ENCODE data around the gene G6PC2. TPM values are rescaled to one million over a fixed set of nuclear protein-coding genes. Genes with fewer than 3 reads are reported as not detected.

G6PC2 gene
- total RNA-seq, 6 donors from 2014 or later, result not detected

DNA sequence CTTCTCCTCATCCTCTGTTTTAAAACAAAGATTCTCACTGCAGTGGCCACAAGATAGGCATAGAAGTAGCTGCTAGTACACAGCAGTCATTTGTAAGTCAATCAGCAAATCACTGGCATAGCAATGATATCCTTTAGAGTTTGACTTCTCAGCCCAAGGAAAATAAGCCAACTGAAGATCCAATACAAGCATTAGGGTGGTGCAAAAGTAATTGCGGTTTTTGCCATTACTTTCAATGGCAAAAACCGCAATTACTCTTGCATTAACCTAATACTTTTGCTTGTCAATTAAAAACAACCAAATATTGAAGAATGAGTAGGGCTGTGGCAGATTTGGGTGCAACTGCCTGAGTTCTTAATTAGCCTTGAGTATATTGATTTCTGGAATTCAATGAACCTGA, 2.8 kb downstream of the G6PC2 start:
- Histone ChIP-seq H3K36me3 (no peaks in the 10 kb centered on the region), H3K4me3 (no peak overlapping the region), H3K27me3 (no peaks in the 10 kb centered on the region), H3K9me3 (no peaks in the 10 kb centered on the region), H3K4me1 (no peaks in the 10 kb centered on the region), H3K27ac (no peak overlapping the region)
- 94% methylated on average over 2 of the region's 2 CpGs for WGBS, 2 donors
- no peak for DNase-seq
- no peak for TF ChIP-seq POLR2AphosphoS5 (IDR thresholded peaks at IDR 0.05)
- no peak for TF ChIP-seq POLR2A (IDR thresholded peaks at IDR 0.05)
- TF ChIP-seq, protein P1, sequence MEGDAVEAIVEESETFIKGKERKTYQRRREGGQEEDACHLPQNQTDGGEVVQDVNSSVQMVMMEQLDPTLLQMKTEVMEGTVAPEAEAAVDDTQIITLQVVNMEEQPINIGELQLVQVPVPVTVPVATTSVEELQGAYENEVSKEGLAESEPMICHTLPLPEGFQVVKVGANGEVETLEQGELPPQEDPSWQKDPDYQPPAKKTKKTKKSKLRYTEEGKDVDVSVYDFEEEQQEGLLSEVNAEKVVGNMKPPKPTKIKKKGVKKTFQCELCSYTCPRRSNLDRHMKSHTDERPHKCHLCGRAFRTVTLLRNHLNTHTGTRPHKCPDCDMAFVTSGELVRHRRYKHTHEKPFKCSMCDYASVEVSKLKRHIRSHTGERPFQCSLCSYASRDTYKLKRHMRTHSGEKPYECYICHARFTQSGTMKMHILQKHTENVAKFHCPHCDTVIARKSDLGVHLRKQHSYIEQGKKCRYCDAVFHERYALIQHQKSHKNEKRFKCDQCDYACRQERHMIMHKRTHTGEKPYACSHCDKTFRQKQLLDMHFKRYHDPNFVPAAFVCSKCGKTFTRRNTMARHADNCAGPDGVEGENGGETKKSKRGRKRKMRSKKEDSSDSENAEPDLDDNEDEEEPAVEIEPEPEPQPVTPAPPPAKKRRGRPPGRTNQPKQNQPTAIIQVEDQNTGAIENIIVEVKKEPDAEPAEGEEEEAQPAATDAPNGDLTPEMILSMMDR (IDR thresholded peaks at IDR 0.05), result no peak
- TF ChIP-seq EP300 (IDR thresholded peaks at IDR 0.05), result no peak
- no peak for ATAC-seq (ENCODE audit: low FRiP score in 2 of 2)

GRCh38 chr2:168904358-168904757, 3.3 kb downstream of the G6PC2 start:
- no peak overlapping the region for H3K27ac ChIP-seq
- ATAC-seq (ENCODE audit: low FRiP score in 2 of 2), result no peak
- no peaks in the 10 kb centered on the region for H3K36me3 ChIP-seq
- 89 to 93% methylated on average over 3 of the region's 3 CpGs for WGBS, 2 donors
- no peak for DNase-seq
- H3K27me3 ChIP-seq, result no peaks in the 10 kb centered on the region
- H3K4me3 ChIP-seq, result no peak overlapping the region
- TF ChIP-seq POLR2AphosphoS5 (IDR thresholded peaks at IDR 0.05), result no peak
- TF ChIP-seq EP300 (IDR thresholded peaks at IDR 0.05), result no peak
- no peak for TF ChIP-seq POLR2A (IDR thresholded peaks at IDR 0.05)
- H3K4me1 ChIP-seq, result no peaks in the 10 kb centered on the region
- H3K9me3 ChIP-seq, result no peaks in the 10 kb centered on the region

DNA sequence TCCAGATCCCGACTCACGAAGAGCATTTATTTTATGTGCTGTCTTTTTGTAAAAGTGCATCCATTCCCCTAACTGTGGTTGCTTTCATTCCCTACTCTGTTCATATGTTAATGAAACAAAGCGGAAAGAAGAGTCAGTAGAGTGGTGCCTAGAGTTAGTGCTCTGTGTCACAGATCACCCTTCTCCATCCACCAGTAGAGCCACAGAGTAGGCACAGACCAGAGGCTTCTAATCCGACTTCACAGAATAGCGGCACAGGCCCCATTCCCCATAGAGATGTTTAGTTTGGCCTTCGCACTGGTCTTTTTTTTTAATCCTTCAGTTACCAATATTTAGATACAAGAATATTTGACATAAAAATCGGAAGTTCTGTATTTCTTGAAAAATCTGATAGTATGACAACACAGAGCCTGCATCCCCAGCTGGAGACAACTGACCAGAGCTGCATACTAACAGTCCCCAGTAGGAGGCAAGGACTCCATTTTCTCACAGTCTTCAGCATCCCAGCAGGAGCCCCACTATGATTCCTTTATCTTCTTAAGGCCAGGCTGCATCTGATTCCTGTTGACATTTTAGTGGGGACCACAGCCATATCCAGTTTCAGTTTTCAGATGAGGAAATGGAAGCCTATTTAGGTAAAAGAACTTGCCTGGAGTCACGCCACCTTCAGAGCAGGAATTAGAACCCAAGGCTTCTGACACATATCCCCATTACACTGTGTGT, 7.0 kb downstream of the G6PC2 start:
- ATAC-seq (ENCODE audit: low FRiP score in 2 of 2), result no peak
- no peak for TF ChIP-seq POLR2A (IDR thresholded peaks at IDR 0.05)
- TF ChIP-seq EP300 (IDR thresholded peaks at IDR 0.05), result no peak
- Histone ChIP-seq H3K9me3 (no peaks in the 10 kb centered on the region), H3K27ac (no peak overlapping the region), H3K4me1 (peaks cover 0 to 3% (median 1%) of the 10 kb centered on the region in 4 donors), H3K4me3 (no peak overlapping the region), H3K27me3 (no peaks in the 10 kb centered on the region), H3K36me3 (no peaks in the 10 kb centered on the region)
- no peak for DNase-seq
- 84 to 88% methylated on average over 8 of the region's 8 CpGs for WGBS, 2 donors

DNA sequence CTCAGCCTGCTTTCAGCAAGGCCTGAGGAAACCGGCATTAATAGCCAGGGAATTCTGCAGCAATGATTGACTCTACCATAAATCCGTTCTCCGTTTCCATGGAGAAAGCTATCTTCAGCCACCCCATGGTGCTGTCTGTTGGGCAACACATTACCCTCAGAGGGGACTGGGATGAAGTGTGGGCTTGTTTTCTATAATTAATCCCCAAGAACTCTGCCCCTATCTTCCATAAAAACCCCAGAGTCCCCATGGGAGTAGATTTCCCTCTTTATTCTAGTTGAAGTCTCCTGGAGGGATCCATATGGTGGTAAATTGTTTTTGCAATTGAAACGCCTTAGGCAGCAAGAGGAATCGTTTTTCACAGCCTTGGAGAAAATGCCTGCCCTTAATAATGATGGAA, 9.2 kb downstream of the G6PC2 start:
- Histone ChIP-seq H3K4me3 (no peak overlapping the region), H3K4me1 (peaks cover 0 to 4% (median 1%) of the 10 kb centered on the region in 4 donors), H3K27ac (no peak overlapping the region), H3K27me3 (no peaks in the 10 kb centered on the region), H3K9me3 (no peaks in the 10 kb centered on the region), H3K36me3 (no peaks in the 10 kb centered on the region)
- ATAC-seq (ENCODE audit: low FRiP score in 2 of 2) (no peak), DNase-seq (no peak)
- WGBS, 2 donors, result 81 to 82% methylated on average over 5 of the region's 5 CpGs
- TF ChIP-seq, protein P1 (IDR thresholded peaks at IDR 0.05), result no peak
- TF ChIP-seq POLR2AphosphoS5 (IDR thresholded peaks at IDR 0.05) (no peak), POLR2A (IDR thresholded peaks at IDR 0.05) (no peak), EP300 (IDR thresholded peaks at IDR 0.05) (no peak)

DNA sequence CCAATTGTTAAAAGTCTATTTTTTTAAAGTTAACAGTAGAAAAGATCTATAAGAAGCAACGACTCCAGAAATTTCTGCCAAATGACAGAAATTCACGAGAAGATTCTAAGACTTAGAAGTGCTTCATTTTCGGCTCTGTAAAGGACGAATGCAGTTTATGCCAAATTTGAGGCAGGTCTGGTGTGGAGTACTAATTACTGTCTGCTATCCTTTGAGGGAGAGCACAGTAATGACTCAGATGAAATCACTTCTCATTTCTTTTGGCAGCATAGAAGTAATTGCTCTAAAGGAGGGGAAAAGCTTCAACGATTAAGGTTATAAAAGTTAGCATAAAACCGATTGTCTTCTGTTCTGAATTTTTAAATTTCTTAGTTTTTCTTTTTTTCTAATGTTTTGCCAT, 11.4 kb downstream of the G6PC2 start:
- Histone ChIP-seq H3K36me3 (no peaks in the 10 kb centered on the region), H3K27me3 (no peaks in the 10 kb centered on the region), H3K9me3 (no peaks in the 10 kb centered on the region), H3K27ac (no peak overlapping the region), H3K4me1 (peaks cover 0 to 4% (median 1%) of the 10 kb centered on the region in 4 donors), H3K4me3 (no peak overlapping the region)
- no peak for DNase-seq
- no peak for ATAC-seq (ENCODE audit: low FRiP score in 2 of 2)
- TF ChIP-seq POLR2A (IDR thresholded peaks at IDR 0.05), result no peak
- TF ChIP-seq, protein P1 (IDR thresholded peaks at IDR 0.05), result no peak
- 66 to 67% methylated on average over 6 of the region's 6 CpGs for WGBS, 2 donors

GRCh38 chr2:168912901-168913369, 11.8 kb downstream of the G6PC2 start:
- Histone ChIP-seq H3K27me3 (no peaks in the 10 kb centered on the region), H3K9me3 (no peaks in the 10 kb centered on the region), H3K36me3 (no peaks in the 10 kb centered on the region), H3K4me1 (peaks cover 0 to 4% (median 1%) of the 10 kb centered on the region in 4 donors), H3K27ac (no peak overlapping the region), H3K4me3 (peak overlapping the region in 1 of 4 donors; percentile 17)
- ATAC-seq (ENCODE audit: low FRiP score in 2 of 2), result peak in 1 of 2 donors; percentile 42
- TF ChIP-seq POLR2A (IDR thresholded peaks at IDR 0.05), result no peak
- no peak for TF ChIP-seq EP300 (IDR thresholded peaks at IDR 0.05)
- TF ChIP-seq POLR2AphosphoS5 (IDR thresholded peaks at IDR 0.05), result no peak
- TF ChIP-seq, protein P1 (IDR thresholded peaks at IDR 0.05), result no peak
- peak in 1 of 2 donors; percentile 69 for DNase-seq
- WGBS, 2 donors, result 41 to 56% methylated on average over 21 of the region's 21 CpGs

Measured in upper lobe of left lung (tissue), 6 donors.